Activated CD8-positive, alpha-beta memory T cell treated with anti-CD3 and anti-CD28 coated beads for 36 hours (primary cell): ENCODE results near the gene ACTRT2. TPM values are rescaled to one million over a fixed set of nuclear protein-coding genes. Genes with fewer than 3 reads are reported as not detected.

Source experiments
- CTCF ChIA-PET: fragments of 350-600 bp; sonication (Branson Sonifier 250); formaldehyde crosslinking; loops from one replicate; lab custom pipeline; 2021; ENCODE audit warnings: antibody characterized with exemption; lab: Charles Lee
- POLR2A ChIA-PET: fragments of 350-600 bp; sonication (Branson Sonifier 250); formaldehyde crosslinking; loops from one replicate; lab custom pipeline; 2021; ENCODE audit warnings: antibody characterized with exemption; lab: Charles Lee
- total RNA-seq, 2 experiments: library from RNA; stranded (reverse); gene quantifications; one replicate each; pipeline ENCODE4 v1.2.3, GENCODE V29; 2021

Gene ACTRT2
- total RNA-seq, 2 experiments from 2014 or later = not detected

- CTCF ChIA-PET = no interaction called here
These were observed 7.4 kb downstream of the ACTRT2 start for GRCh38 chr1:3028531-3029282.

GRCh38 chr1:3029481-3029961, 8.3 kb downstream of the ACTRT2 start:
- ChIA-PET POLR2A (no interaction called here), CTCF (no interaction called here)

More at GRCh38 chr1:3028531-3029282, 7.4 kb downstream of the ACTRT2 start:
- POLR2A ChIA-PET = no interaction called here

- ChIA-PET POLR2A (no interaction called here), CTCF (no interaction called here)
These were observed 8.9 kb downstream of the ACTRT2 start for GRCh38 chr1:3029991-3030662.

GRCh38 chr1:3030663-3031381, 9.6 kb downstream of the ACTRT2 start:
- ChIA-PET POLR2A (no interaction called here), CTCF (no interaction called here)

GRCh38 chr1:3031401-3032221, 10.3 kb downstream of the ACTRT2 start:
- CTCF ChIA-PET = no interaction called here
- POLR2A ChIA-PET = no interaction called here

GRCh38 chr1:3032371-3033039, 11.2 kb downstream of the ACTRT2 start:
- POLR2A ChIA-PET = no interaction called here
- CTCF ChIA-PET = no interaction called here

GRCh38 chr1:3033040-3033789, 11.9 kb downstream of the ACTRT2 start:
- ChIA-PET CTCF (no interaction called here), POLR2A (no interaction called here)

- ChIA-PET CTCF (no interaction called here), POLR2A (no interaction called here)
These were observed 12.5 kb downstream of the ACTRT2 start for GRCh38 chr1:3033790-3034090.

- ChIA-PET POLR2A (no interaction called here), CTCF (no interaction called here)
These were observed 12.9 kb downstream of the ACTRT2 start for GRCh38 chr1:3034162-3034561.

- CTCF ChIA-PET = no interaction called here
- POLR2A ChIA-PET = no interaction called here
These were observed 13.7 kb downstream of the ACTRT2 start for GRCh38 chr1:3034728-3035562.

GRCh38 chr1:3035563-3036446, 14.5 kb downstream of the ACTRT2 start:
- CTCF ChIA-PET = no interaction called here
- POLR2A ChIA-PET = no interaction called here

- CTCF ChIA-PET = no interaction called here
- POLR2A ChIA-PET = no interaction called here
These were observed 15.4 kb downstream of the ACTRT2 start for GRCh38 chr1:3036447-3037280.

- ChIA-PET POLR2A (no interaction called here), CTCF (no interaction called here)
These were observed 16.2 kb downstream of the ACTRT2 start for GRCh38 chr1:3037281-3038040.

- CTCF ChIA-PET = no interaction called here
- POLR2A ChIA-PET = no interaction called here
These were observed 16.9 kb downstream of the ACTRT2 start for GRCh38 chr1:3038113-3038551.

- POLR2A ChIA-PET = no interaction called here
- CTCF ChIA-PET = no interaction called here
These were observed 17.4 kb downstream of the ACTRT2 start for GRCh38 chr1:3038571-3039181.
